ENCODE data around the gene TSPAN15. TPM values are rescaled to one million over a fixed set of nuclear protein-coding genes. Genes with fewer than 3 reads are reported as not detected.
A peak's percentile ranks its signal among the peaks of the same experiment; 100 is the strongest.

TSPAN15 gene
- total and polyA plus RNA-seq, 2 of the 4 experiments (the other 2 are of a cell fraction) = 0.48 TPM; not detected in 1

DNA sequence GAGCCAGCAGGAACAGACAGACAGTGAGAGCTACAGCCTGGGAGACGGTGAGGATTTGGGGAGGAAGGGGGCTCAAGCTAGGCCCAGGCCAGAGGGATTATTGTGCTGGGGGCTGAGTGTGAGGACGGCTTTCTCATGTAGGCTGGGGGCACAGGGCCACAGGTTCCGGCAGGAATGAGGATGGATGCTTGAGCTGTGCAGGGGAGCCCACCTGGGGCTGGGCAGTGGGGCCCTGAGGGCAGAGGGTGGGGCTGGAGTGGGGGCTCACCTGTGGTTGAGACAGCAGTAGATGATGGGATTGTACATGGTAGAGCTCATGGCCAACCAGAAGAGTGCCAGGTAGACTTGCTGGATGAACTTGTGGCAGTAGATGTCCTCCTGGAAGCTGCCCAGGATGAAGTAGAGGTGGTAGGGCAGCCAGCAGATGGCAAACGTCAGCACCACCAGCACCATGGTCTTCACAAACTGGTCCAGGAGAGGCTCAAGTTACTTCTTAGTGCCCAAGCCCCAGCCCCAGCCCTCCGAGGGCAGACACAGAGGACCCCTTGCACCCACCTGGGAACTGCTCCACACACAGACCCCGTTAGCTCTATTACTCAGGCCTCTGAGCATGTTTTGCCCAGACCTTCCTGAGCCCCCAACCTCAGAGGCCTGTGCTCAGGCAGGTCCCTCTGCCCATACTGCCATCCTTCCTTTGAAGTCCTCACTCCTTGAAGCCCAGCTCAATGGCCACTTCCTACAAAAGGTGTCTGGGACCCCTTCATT is 44.3 kb upstream of the TSPAN15 start (continued):
- no peak for TF ChIP-seq SMC3 (IDR thresholded peaks at IDR 0.05; ENCODE audit: low read depth, low read length)

- Histone ChIP-seq H2AFZ (replicated peaks; ENCODE audit: low read length, poor library complexity) (peak overlapping the region; percentile 56), H3K4ac (ENCODE audit: low read depth, low read length) (peak overlapping the region; percentile 46), H3K9me1 (ENCODE audit: insufficient read depth, low read length) (peaks cover 17% of the 10 kb centered on the region), H3K79me1 (ENCODE audit: low read depth in 1 of 2, low read length in 2 of 2) (no peaks in the 10 kb centered on the region), H3K23ac (ENCODE audit: low read depth, low read length) (no peak overlapping the region), H3K4me1 (ENCODE audit: control insufficient read depth, insufficient read depth, low read length) (peaks cover 12% of the 10 kb centered on the region), H2AK5ac (ENCODE audit: low read depth, low read length) (peak overlapping the region; percentile 88), H2BK120ac (ENCODE audit: low read depth, low read length) (no peak overlapping the region), H3K9ac (ENCODE audit: low read depth, low read length) (no peak overlapping the region), H2BK15ac (ENCODE audit: low read depth, low read length) (no peak overlapping the region), H3K27me3 (ENCODE audit: control insufficient read depth, insufficient read depth, low read length) (no peaks in the 10 kb centered on the region; the same call in 1 of the 2 replicates), H2BK20ac (ENCODE audit: low read depth, low read length) (no peak overlapping the region), H2AK9ac (replicated peaks; ENCODE audit: low read depth, low read length, poor library complexity) (peak overlapping the region; percentile 94), H4K5ac (ENCODE audit: low read depth, low read length) (no peak overlapping the region), H3K14ac (replicated peaks; ENCODE audit: low read depth, low read length) (peak overlapping the region; percentile 76; the same call in 1 of the 2 replicates), H3K4me3 (ENCODE audit: insufficient read depth, low read depth, low read length) (no peak overlapping the region), H2BK5ac (ENCODE audit: low read depth, low read length, poor library complexity, severe bottlenecking) (no peak overlapping the region), H4K20me1 (ENCODE audit: insufficient read depth, low read length) (peaks cover 7% of the 10 kb centered on the region; the same call in 1 of the 2 replicates), H3K18ac (ENCODE audit: low read depth, low read length) (no peak overlapping the region), H3K9me3 (ENCODE audit: control insufficient read depth, insufficient read depth, low read length) (no peaks in the 10 kb centered on the region), H3K4me2 (ENCODE audit: low read depth, low read length) (no peak overlapping the region), H4K91ac (ENCODE audit: insufficient read depth, low read depth, low read length) (no peak overlapping the region; the same call in 1 of the 2 replicates), H3K27ac (ENCODE audit: insufficient read depth, low read length) (no peak overlapping the region), H3K56ac (ENCODE audit: extremely low read depth, insufficient read depth, low read length) (no peak overlapping the region), H3K36me3 (ENCODE audit: control insufficient read depth, insufficient read depth, low read length) (no peaks in the 10 kb centered on the region), H4K8ac (ENCODE audit: low read depth in 2 of 2, low read length in 2 of 2) (0 out of 4 replicates have a peak overlapping the region, but pooled peaks of 1 of the 2 experiments have one; percentile 19)
- ChIA-PET CTCF (interaction anchor here (0.5 to 1.3 kb wide), 16 partner anchors 9 to 403 kb away, joined by 3 to 9 read pairs (median 3); no protein-coding TSS in a partner anchor), POLR2A (ENCODE audit: unreplicated experiment) (interaction anchor here (0.6 kb wide), 1 partner anchor 91 kb away, joined by 5 read pairs; no protein-coding TSS in a partner anchor)
- in situ Hi-C loops (cut with MboI; ENCODE audit: low sequenced_read_pairs) = no loop called here
- intact Hi-C loops (cut with micrococcal nuclease) = loop anchor here (1.0 kb wide), 2 partner anchors 100 to 170 kb away; no protein-coding TSS in a partner anchor
- dilution Hi-C loops (cut with HindIII; ENCODE audit: low sequenced_read_pairs, unreplicated experiment) = no loop called here
- DNase-seq = no peak
- ATAC-seq (ENCODE audit: low read depth) = no peak
- 100% methylated on average over 1 of the region's 14 CpGs; no CpG with 5 or more reads in 1 of the 2 experiments for WGBS, 2 experiments (ENCODE audit: extremely low coverage in 2 of 2, insufficient read length in 1 of 2)
- no TSS peak for BruUV-seq (replicated peaks)
- TF ChIP-seq FOS (IDR thresholded peaks at IDR 0.05; ENCODE audit: low read depth, low read length) (no peak), RCOR1 (IDR thresholded peaks at IDR 0.05; ENCODE audit: insufficient replicate concordance, low read length) (no peak)
- TF ChIP-seq, protein P1, sequence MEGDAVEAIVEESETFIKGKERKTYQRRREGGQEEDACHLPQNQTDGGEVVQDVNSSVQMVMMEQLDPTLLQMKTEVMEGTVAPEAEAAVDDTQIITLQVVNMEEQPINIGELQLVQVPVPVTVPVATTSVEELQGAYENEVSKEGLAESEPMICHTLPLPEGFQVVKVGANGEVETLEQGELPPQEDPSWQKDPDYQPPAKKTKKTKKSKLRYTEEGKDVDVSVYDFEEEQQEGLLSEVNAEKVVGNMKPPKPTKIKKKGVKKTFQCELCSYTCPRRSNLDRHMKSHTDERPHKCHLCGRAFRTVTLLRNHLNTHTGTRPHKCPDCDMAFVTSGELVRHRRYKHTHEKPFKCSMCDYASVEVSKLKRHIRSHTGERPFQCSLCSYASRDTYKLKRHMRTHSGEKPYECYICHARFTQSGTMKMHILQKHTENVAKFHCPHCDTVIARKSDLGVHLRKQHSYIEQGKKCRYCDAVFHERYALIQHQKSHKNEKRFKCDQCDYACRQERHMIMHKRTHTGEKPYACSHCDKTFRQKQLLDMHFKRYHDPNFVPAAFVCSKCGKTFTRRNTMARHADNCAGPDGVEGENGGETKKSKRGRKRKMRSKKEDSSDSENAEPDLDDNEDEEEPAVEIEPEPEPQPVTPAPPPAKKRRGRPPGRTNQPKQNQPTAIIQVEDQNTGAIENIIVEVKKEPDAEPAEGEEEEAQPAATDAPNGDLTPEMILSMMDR (conservative IDR thresholded peaks at IDR 0.05; ENCODE audit: low read depth, low read length) = 0 out of 2 replicates have a peak, but pooled peaks have one; percentile 17
Measured at GRCh38 chr10:69407621-69408301, 43.5 kb upstream of the TSPAN15 start.
